KOPT-K1 (cell line): ENCODE results near the gene ABCC2.
"Not testable (repeated sequence)": the region's sequence is repeated elsewhere in the genome, so short reads cannot be mapped to it uniquely, and the experiment has no call there.

Source experiments
- H3K27ac ChIP-seq: fragments of 200-600 bp; sonication (generic); 2 replicates; pipeline ENCODE4 v1.5.1; 2016; ENCODE audit warnings: antibody characterized with exemption, mild to moderate bottlenecking, low read depth, low read length; ENCODE audit not compliant: poor library complexity, severe bottlenecking
- H3K36me3 ChIP-seq: fragments of 200-600 bp; sonication (generic); 2 replicates; pipeline ENCODE4 v1.5.1; 2017; ENCODE audit warnings: antibody characterized with exemption, mild to moderate bottlenecking, low read length, moderate library complexity; ENCODE audit not compliant: insufficient read depth
- H3K9me3 ChIP-seq: fragments of 200-600 bp; sonication (generic); 2 replicates; pipeline ENCODE4 v1.5.1; 2017; ENCODE audit warnings: antibody characterized with exemption, low read length, mild to moderate bottlenecking; ENCODE audit not compliant: insufficient read depth, poor library complexity, severe bottlenecking

Gene ABCC2

DNA sequence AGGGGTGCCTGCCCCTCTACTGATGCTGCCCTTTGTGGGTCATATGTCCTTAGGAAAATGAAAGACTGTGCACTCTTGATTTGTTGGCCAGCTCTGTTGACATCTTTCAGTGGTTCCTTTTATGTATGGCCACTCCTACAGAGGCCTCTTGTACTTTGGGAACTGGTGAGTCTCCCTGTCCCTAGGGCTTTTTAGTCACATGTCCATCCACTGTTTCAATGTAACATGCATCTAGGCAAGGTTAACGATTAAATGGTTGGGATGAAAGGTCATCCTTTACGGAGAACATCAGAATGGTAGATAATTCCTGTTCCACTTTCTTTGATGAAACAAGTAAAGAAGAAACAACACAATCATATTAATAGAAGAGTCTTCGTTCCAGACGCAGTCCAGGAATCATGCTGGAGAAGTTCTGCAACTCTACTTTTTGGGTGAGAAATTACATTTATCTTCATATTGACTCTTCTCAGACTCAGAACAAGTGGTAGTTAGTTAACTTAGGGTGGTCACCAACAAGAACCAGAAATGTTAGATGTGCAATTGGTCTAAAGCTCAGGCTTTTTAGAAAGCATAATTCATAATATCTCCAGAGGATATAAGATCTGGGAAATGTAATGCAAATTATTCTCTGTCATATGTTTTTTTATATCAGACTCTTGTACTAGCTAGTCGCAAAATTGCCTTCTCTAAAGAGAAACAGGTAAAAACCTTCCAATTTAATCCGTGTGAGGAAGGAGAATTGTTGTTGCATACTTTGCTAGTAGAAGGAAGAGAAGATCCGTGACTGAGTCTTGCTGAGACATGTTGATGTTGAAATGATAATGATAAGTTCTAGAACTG is at the start of gene ABCC2:
ABCC2 (plus strand) TSS at position 194 of the 840 bp plus-strand sequence; CDS start at position 399, 205 bp downstream.
- H3K9me3 ChIP-seq = no peaks in the 10 kb centered on the region
- H3K27ac ChIP-seq = no peak within 1 kb of the TSS
- no peaks in the 10 kb centered on the region for H3K36me3 ChIP-seq

DNA sequence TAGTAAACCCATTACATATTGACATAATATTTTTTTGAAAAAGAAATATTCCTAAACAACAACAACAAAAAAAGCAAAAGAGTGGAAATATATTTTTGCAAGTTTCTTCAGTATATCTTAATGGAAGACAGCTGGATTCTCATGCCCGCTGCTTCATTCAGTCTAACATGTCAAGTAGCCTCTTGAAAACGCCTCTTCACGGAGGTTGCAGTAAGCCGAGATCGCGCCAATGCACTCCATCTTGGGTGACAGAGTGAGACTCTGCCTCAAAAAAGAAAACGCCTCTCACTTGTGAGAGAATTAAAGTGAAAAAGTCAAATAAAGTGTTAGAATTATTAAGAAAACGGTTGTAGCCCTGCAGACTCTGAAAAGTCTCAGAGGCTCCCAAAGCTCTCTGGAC is 49.1 kb upstream of the ABCC2 start:
- Histone ChIP-seq H3K27ac (no peak overlapping the region), H3K36me3 (peaks cover 33% of the 10 kb centered on the region)

DNA sequence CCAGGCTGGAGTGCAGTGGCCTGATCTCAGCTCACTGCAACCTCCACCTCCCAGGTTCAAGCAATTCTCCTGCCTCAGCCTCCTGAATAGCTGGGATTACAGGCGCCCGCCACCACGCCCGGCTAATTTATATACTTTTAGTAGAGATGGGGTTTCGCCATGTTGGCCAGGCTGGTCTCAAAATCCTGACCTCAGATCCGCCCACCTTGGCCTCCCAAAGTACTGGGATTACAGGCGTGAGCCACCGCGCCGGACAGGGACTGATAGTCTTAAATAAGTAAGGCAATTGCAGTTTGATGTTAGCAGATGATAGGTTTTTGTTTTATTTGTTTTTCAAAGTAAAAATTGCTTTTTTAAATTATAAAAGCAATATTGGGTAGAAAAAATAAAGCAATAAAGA is 48.3 kb upstream of the ABCC2 start:
- peaks cover 37% of the 10 kb centered on the region for H3K36me3 ChIP-seq
- H3K27ac ChIP-seq, H3K9me3 ChIP-seq: not testable (repeated sequence)

More for the DNA sequence above, 49.1 kb upstream of the ABCC2 start:
- no peaks in the 10 kb centered on the region for H3K9me3 ChIP-seq

DNA sequence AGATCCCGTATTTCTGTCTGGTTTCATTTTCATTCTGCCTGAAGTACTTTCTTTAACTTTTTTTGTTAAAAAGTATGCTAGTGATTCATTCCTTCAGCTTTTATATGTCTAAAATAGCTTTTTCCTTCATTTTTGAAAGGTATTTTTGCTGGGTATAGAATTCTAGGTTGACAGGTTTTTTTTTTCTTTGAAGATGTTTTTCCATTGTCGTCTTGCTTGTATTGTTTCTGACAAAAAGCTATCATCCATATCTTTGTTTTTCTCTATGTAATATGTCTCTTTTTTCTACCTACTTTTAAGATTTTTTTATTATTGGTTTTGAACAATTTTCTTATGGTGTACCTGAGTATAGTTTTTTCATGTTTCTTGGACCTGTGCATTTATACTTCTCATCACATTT is 42.2 kb upstream of the ABCC2 start:
- Histone ChIP-seq H3K36me3 (peaks cover 98% of the 10 kb centered on the region), H3K9me3 (peaks cover 28% of the 10 kb centered on the region), H3K27ac (no peak overlapping the region)

DNA sequence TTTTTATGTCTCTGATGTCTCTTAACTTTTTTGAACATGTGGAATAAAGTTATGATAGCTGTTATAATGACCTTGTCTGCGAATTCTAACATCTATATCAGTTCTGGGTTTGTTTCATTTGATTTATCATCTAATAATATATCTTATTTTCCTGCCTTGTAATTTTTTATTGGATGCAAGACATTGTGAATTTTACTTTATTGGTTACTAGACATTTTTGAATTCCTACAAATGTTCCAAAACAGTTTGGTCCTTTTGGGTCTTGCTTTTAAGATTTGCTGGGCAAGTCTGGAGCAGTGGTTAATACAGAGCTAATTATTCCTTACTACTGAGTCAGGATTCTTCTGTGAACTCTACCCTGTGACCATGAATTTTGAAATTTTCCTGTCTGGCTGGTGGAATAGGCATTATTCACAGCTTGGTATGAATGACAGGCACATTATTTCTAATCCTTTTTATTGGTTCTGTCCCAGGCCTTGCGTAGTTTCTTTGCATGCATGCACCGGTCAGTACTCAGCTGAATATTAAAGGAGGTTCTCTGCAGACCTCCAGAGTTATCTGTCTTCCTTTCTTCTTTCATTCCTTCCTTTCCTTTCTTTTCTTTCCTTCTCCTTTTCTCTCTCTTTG is 41.4 kb upstream of the ABCC2 start:
- H3K9me3 ChIP-seq = peaks cover 28% of the 10 kb centered on the region
- no peak overlapping the region for H3K27ac ChIP-seq
- peaks cover 100% of the 10 kb centered on the region for H3K36me3 ChIP-seq

DNA sequence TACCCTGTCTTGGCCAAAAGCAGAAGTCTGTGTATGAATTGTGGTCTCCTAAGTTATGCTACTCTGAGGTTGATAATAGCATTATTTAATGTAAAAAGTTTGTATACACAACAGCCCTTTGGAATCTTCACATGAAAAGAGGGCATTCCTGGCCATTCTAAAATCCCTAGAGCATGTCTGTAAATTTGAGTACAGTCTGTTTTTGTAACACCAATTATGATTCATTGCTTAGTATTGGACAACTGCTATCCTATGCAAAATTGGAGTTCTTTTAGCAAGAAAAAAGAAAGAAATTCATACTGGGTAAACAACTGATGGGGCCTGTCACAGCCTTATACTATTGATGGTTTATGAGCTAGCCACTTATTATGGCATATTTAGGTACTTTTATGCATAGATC is 40.2 kb upstream of the ABCC2 start:
- Histone ChIP-seq H3K9me3 (peaks cover 28% of the 10 kb centered on the region), H3K36me3 (peaks cover 98% of the 10 kb centered on the region), H3K27ac (no peak overlapping the region)

DNA sequence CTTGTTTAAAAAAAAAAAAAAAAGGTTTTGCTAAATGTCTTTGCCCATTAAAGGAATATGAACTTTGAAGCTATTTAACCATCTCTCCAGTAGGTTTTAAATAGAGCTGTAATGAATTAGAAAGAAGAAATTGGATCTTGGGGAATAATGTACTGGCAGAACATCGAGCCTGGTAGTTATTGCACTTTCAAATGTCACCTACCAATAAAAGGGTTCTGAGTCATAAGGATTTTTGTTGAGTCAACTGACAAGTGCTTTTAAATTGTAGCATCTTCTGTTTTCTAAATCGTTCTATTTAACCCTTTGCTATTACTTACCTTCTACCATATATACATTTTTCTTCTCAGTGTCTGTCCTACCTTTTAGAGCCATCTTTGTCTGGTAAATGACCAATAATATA is 39.7 kb upstream of the ABCC2 start:
- no peak overlapping the region for H3K27ac ChIP-seq
- peaks cover 28% of the 10 kb centered on the region for H3K9me3 ChIP-seq
- peaks cover 98% of the 10 kb centered on the region for H3K36me3 ChIP-seq

DNA sequence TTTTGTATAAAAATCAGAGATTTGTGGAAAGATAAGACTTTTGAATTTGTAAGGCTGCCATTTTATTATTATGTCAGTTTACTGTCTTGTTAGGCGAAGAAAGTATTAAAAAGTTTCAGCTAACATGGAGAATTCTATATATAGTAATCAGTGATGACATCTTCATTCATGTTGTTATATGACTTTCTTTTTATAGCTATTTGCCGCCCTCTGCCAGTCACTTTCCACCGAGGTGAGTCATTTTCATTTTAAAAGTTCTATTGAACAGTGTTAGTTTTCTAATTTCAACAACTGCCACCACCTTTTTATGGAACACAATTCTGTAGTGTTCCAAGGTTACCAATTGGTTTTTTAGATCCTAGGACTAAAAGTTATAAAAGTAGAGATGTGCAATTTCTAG is 38.6 kb upstream of the ABCC2 start:
- H3K27ac ChIP-seq = no peak overlapping the region

DNA sequence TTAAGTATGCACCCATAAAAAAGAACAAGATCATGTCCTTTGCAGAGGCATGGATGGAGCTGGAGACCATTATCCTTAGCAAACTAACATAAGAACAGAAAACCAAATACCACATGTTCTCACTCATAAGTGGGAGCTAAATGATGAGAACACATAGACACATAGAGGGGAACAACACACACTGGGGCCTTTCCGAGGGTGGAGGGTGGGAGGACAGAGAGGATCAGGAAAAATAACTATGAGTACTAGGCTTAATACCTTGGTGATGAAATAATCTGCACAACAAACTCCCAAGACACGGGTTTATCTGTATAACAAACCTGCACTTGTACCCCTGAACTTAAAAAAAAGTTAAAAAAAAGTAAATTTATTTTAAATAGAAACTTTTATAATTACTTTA is 36.3 kb upstream of the ABCC2 start:
- H3K9me3 ChIP-seq, H3K27ac ChIP-seq: not testable (repeated sequence)
- peaks cover 98% of the 10 kb centered on the region for H3K36me3 ChIP-seq

More for the DNA sequence above, 38.6 kb upstream of the ABCC2 start:
- peaks cover 28% of the 10 kb centered on the region for H3K9me3 ChIP-seq
- peaks cover 98% of the 10 kb centered on the region for H3K36me3 ChIP-seq

DNA sequence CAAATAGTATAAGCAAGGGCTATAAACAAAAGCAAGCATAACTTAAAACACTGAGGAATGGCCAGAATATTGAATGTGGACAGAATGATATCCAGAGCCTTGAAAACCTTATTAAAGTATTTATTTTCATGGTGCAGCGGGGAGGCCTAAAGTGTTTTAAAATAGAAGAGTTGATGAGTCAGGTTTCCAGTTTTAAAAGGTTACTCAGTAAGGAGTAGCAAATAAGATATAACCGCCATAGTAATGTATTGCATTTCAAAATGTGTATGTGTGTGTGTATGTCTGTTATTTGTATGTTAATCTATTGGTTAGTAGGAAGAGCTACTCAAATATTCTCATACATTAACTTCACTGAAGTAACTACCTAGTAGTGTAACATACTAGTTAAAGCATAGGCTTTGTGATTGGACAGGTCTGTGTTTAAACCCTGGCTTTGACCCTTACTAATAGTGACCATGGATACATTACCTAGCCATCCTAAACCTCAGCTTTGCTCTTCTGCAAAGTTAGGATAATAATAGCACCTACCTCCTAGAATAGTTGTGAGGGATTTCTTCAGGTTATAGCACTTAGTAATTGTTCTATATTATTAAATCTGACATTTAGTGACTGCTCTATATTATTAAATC is 33.5 kb upstream of the ABCC2 start:
- Histone ChIP-seq H3K36me3 (peaks cover 96% of the 10 kb centered on the region), H3K27ac (no peak overlapping the region), H3K9me3 (no peaks in the 10 kb centered on the region)

DNA sequence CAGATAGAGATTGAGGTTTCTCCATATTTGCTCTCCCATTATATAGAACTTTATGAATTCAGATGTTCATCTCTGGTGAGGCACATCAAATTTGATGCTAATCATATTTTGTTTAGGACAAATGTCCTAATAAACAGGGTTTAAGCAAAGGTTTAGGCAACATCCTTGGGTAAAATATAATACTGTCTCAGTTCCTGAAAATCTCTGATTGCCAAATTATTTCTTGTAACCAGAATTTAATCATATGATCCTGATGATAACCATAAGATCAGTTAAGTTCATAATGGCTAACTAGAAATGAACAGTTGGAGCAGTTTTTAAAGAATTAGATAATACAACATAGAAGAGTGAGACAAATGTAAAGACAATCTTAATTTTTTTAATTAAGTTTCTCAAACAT is 31.8 kb upstream of the ABCC2 start:
- H3K9me3 ChIP-seq = no peaks in the 10 kb centered on the region
- peaks cover 96% of the 10 kb centered on the region for H3K36me3 ChIP-seq
- no peak overlapping the region for H3K27ac ChIP-seq

DNA sequence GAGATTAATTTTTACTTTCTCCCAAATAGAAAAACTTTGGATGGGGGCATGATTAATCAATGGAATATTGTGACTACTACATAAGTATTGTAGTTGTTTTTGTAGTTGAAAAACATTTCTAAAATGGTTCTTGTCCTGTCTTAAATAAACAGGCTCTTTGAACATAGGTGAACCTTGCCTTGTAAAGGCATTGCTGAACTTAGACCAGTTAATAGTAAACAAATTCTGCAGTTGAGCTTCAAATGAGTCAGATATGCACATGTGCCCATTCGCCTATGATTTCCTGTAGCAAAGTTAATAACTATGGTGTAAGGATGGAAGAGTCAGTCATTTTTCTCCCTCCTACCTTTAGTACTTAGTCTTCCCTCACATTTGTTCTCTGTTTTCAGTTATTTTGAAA is 27.8 kb upstream of the ABCC2 start:
- no peak overlapping the region for H3K27ac ChIP-seq
- peaks cover 98% of the 10 kb centered on the region for H3K36me3 ChIP-seq
- H3K9me3 ChIP-seq = no peaks in the 10 kb centered on the region

DNA sequence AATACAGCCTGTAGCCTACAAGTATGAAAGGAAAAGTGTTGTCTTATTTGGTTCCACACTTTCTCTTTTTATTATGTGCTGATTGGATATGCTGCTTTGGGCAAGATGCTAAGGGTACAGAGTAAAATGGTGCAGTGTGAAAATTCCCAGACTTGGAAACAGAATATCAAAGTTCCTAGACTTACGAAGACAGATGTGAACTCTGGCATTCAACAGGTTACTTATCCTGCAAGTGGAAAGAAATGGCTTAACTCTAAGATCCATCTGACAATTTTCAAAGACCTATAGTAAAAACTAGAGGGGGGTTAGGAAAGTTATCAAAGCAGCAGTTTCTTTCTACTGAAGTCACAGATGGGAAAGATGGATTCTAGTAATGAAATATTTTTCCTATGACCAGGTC is 26.3 kb upstream of the ABCC2 start:
- H3K36me3 ChIP-seq = peaks cover 98% of the 10 kb centered on the region
- H3K9me3 ChIP-seq = no peaks in the 10 kb centered on the region

DNA sequence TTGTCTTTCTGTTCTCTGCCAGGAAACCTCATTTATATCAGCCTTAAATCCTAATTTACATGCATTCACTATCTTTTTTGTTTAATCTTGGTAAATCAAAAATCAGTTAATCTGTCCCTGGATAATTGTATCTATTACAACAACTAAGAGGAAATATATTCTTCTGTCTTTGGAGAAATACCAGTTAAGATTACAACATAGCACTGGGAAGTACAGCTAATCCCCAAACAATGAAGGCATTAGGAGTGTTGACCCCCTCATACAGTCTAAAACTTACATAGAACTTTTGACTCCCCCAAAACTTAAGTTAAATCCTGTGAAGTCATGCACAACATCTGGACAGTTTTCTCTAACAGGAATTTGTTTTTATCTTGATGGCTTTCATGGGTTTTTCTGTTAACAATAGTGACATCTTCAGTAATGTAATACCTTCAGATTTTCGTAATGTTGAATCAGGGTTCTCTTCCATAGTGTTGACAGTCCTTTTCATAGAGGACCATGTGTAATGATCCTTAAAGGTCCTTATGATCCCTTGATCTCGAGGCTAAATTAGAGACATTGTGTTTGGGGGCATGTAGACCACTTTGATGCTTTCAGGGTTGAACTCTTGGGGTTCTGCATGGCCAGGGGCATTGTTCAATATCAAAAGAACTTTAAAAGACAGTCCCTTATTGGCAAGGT is 24.1 kb upstream of the ABCC2 start:
- Histone ChIP-seq H3K36me3 (peaks cover 83% of the 10 kb centered on the region), H3K27ac (no peak overlapping the region)

More for the DNA sequence above, 26.3 kb upstream of the ABCC2 start:
- no peak overlapping the region for H3K27ac ChIP-seq

DNA sequence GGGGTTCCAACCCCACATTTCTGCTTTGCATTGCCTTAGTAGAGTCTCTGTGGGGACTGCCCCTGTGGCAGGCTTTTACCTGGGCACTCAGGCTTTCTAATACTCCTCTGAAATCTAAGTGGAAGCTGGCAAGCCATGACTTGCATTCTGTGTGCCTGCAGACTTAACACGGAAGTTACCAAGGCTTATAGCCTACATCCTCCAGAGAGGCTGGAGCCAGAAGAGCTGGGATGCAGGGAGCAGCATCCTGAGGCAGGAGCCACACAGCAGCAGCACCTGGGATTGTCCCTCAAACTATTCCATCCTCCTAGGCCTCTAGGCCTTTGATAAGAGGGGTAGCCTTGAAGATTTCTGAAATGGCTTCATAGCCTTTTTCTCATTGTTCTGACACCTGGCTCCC is 22.1 kb upstream of the ABCC2 start:
- H3K36me3 ChIP-seq = peaks cover 64% of the 10 kb centered on the region
- no peak overlapping the region for H3K27ac ChIP-seq

More for the DNA sequence above, 24.1 kb upstream of the ABCC2 start:
- H3K9me3 ChIP-seq = no peaks in the 10 kb centered on the region

More for the DNA sequence above, 22.1 kb upstream of the ABCC2 start:
- no peaks in the 10 kb centered on the region for H3K9me3 ChIP-seq
